ENCODE results near the gene RNF215.
"Not testable (repeated sequence)": the region's sequence is repeated elsewhere in the genome, so short reads cannot be mapped to it uniquely, and the experiment has no call there.

Gene RNF215

GRCh38 chr22:30357650-30358215 lies 29.5 kb downstream of the RNF215 start:
- no peak for DNase-seq

GRCh38 chr22:30357236-30357570 lies 30.0 kb downstream of the RNF215 start:
- peak; percentile 67 for DNase-seq

- DNase-seq = peak; percentile 87
These were observed 30.6 kb downstream of the RNF215 start, which contains the start of the genes CCDC157 and SF3A1 for GRCh38 chr22:30356449-30357235. Gene CCDC157 (plus strand): TSS chr22:30357007. CDS start chr22:30366001, 8,994 bp downstream. Gene SF3A1 (minus strand): TSS chr22:30356894. CDS start chr22:30356792, 102 bp downstream.

- no peak for DNase-seq
These were observed 32.6 kb downstream of the RNF215 start for GRCh38 chr22:30354644-30355043.

GRCh38 chr22:30351226-30351625 lies 36.0 kb downstream of the RNF215 start:
- DNase-seq = no peak

- no peak for DNase-seq
These were observed 38.4 kb downstream of the RNF215 start for GRCh38 chr22:30348809-30349208.

GRCh38 chr22:30348404-30348803 lies 38.8 kb downstream of the RNF215 start:
- no peak for DNase-seq

- no peak for DNase-seq
These were observed 39.8 kb downstream of the RNF215 start for GRCh38 chr22:30347255-30347892.

DNA sequence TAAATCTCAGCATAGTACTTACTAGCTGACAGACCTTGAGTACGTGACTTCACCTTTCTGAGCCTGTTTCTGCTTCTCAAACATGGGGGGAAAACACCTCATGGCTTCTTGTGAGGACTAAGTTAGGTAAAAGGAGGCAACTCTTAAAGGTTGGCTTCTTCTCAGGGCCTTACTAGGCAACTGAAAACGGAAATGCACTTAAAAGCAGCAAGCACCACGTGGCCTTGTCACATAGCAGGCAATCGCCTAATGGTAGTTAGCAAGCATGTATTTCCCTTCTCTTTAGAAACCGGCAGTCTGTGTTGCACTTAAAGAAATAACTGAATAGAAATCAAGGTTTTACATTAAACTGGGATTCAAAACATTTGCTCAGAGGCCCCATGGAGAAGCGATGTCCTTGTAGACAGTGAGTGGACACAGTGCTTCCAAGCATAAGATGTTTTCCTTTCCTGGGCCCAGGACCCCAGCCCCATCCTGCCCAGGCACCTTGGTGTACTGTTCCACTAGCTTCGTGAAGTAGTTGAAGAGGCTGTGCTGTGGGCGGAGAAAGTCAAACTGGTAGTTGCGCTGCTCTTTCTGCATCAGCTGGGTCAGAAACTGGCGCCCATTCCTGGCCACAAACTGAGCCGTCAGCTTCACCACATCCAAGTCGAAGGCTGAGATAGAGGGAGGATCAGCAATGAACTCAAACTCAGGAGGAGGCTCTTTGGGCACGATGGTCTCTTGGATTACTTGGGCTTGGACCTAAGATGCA lies 42.6 kb downstream of the RNF215 start:
- DNase-seq = no peak

DNA sequence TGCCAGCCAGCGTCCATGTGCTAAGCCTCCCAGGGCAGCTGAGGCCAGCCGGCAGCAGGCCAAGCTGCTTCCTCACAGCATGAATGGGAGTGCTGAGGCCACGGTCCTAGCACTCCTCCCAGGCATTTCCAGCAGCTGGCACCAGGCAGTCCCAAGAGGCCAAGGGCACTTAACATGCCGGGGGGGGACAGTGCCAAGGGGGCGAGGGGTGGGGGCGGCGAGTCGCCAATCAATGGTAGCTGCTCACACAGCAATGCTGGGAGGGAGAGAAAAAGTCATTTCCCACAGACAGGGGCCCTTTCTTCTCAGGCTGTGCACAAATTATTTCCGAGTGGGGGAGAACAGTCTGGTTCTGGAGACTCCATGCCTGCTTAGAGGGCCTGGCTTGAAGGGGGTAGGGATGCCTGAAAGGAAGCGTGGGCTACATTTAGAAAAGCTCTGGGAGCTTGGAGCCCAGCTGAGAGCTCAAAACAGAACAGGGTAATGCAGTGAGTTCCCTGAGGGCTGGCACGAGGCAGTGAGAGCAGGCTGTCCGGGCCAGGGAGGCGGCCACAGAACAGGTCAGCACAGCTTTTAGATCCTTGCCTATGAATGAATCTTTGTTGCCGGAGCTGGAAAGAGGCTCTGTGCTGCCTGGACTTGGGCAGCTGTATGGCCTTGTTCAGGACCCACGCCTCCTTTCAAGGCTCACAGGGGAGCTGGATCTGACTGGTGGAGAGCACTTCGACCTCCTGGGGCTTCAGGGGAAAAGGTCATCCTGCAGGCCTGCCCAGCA lies 46.1 kb downstream of the RNF215 start:
- DNase-seq = no peak

GRCh38 chr22:30338802-30339201 lies 48.4 kb downstream of the RNF215 start:
- DNase-seq = no peak

DNA sequence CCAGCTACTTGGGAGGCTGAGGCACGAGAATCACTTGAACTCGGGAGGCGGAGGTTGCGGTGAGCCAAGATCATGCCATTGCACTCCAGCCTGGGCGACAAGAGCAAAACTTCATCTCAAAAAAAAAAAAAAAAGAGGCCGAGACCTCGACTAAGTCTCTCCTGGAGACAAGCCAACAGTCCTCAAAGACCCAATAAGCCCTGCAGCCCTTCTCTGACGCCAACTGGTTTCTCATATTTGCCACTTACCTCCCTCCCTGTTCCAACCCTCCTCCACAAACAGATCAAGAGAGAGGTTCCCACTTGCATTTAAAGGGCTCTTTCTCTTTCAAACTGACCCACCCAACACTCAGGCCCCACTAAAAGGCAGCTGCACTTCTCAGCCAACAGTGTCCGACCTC lies 48.9 kb downstream of the RNF215 start:
- not testable (repeated sequence) for DNase-seq

GRCh38 chr22:30337461-30337778 lies 49.8 kb downstream of the RNF215 start:
- no peak for DNase-seq

GRCh38 chr22:30336752-30337460 lies 50.3 kb downstream of the RNF215 start:
- no peak for DNase-seq

DNA sequence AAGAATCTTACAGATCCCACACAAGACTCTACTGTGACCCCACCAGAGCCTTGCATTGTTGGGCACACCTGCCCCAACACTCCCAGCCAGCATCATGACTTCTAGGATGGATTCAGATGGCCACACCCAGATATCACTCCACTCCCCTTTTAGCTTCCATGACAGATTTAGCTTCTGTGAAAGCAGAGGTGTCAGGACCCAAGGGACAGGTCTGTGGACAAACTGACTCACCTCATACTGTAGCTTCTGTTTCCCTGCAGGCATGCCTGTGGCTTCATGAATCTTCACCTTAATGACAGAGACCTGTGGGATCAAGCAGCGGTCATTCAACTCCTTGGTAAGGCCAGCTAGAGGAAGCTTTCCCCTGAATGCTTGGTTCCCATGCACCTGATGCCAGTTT lies 52.0 kb downstream of the RNF215 start:
- no peak for DNase-seq

GRCh38 chr22:30334646-30335045 lies 52.6 kb downstream of the RNF215 start:
- DNase-seq = no peak

- DNase-seq = no peak
These were observed 53.5 kb downstream of the RNF215 start for GRCh38 chr22:30333707-30334087.

DNA sequence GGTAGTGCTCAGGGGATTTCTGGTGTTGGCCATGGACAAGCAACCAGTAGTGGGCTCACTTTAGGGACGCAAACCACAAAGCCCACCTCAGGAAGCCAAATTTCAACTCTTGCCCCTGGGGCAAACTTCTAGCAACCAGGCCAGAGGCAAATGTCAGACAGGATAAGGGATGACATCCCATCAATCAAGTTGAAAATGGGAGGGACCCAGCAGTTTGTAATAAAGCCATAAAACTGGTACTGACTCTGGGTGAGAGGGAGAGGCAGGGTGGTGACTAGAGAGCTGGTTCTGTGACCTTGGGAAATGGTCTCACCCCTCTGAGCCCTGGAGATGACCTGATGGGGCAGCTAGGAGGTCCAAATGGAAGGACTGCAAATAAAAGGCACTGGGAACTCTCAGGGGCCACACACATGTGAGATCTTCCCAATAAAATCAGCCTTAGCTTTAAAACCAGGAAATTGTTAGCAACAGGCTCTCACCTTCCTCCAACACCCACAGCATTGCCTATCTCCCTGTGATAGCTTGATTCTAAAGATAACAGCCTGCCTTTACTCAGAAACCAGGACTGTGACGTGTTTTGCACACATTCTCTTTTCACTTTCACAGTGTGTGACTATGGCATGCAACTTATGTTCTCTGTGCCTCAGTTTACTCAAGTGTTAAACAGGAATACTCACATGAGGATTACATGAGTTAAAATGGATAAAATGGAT lies 54.1 kb downstream of the RNF215 start:
- DNase-seq = no peak

DNA sequence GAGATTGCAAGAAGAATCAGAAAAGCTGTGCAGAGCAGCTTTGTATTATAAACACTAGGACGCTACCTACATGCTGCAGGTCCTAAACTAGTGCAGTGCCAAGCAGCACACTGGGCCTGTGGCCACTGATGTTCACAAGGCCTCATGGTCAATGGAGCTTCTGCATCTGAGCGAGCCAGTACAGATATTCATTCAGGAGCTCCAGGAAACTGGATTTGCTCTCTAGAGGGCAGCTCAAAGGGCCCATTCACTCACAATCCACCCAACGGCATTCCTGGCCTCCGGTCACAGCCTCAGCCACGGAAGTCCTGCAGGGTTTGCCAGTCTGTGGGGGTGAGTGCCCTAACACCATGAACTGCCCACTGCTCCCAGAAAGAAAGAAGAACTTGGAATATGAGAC lies 54.7 kb downstream of the RNF215 start:
- DNase-seq = no peak

Data from NCI-H2171 treated with DMSO at 0.1 percent for 48 hours (cell line).